DOHH2 (cell line): ENCODE data around the gene KLHDC7A.

Source experiments
- EZH2phosphoT487 ChIP-seq: fragments of 200-600 bp; sonication (generic); IDR thresholded peaks from 2 replicates; pipeline ENCODE4 v1.6.1; 2017; ENCODE audit warnings: borderline replicate concordance, mild to moderate bottlenecking, antibody characterized with exemption, low read length, moderate library complexity, mixed read lengths
- TF ChIP-seq, protein P1 (sequence below): fragments of 200-600 bp; sonication (generic); IDR thresholded peaks from one replicate; pipeline ENCODE4 v1.5.1; 2014; ENCODE audit warnings: antibody characterized with exemption, mild to moderate bottlenecking, low read depth, low read length; ENCODE audit not compliant: poor library complexity, severe bottlenecking

- TF ChIP-seq, protein P1, sequence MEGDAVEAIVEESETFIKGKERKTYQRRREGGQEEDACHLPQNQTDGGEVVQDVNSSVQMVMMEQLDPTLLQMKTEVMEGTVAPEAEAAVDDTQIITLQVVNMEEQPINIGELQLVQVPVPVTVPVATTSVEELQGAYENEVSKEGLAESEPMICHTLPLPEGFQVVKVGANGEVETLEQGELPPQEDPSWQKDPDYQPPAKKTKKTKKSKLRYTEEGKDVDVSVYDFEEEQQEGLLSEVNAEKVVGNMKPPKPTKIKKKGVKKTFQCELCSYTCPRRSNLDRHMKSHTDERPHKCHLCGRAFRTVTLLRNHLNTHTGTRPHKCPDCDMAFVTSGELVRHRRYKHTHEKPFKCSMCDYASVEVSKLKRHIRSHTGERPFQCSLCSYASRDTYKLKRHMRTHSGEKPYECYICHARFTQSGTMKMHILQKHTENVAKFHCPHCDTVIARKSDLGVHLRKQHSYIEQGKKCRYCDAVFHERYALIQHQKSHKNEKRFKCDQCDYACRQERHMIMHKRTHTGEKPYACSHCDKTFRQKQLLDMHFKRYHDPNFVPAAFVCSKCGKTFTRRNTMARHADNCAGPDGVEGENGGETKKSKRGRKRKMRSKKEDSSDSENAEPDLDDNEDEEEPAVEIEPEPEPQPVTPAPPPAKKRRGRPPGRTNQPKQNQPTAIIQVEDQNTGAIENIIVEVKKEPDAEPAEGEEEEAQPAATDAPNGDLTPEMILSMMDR, result peak; percentile 43
- TF ChIP-seq EZH2phosphoT487, result no peak
Observed at GRCh38 chr1:18530587-18531502, 50.1 kb downstream of the KLHDC7A start.
